ENCODE measurements around the gene TARP.

The TARP gene

GRCh38 chr7:38296059-38296857 is 22.8 kb upstream of the TARP start:
- no peak for DNase-seq (ENCODE audit: low read depth in 1 of 2, low spot score in 1 of 2)
- Histone ChIP-seq H3K4me3 (replicated peaks; ENCODE audit: insufficient read depth, low read length) (no peak overlapping the region), H3K27me3 (ENCODE audit: insufficient read depth, poor library complexity, severe bottlenecking) (no peaks in the 10 kb centered on the region), H3K27ac (replicated peaks) (no peak overlapping the region)
- TF ChIP-seq, protein P1, sequence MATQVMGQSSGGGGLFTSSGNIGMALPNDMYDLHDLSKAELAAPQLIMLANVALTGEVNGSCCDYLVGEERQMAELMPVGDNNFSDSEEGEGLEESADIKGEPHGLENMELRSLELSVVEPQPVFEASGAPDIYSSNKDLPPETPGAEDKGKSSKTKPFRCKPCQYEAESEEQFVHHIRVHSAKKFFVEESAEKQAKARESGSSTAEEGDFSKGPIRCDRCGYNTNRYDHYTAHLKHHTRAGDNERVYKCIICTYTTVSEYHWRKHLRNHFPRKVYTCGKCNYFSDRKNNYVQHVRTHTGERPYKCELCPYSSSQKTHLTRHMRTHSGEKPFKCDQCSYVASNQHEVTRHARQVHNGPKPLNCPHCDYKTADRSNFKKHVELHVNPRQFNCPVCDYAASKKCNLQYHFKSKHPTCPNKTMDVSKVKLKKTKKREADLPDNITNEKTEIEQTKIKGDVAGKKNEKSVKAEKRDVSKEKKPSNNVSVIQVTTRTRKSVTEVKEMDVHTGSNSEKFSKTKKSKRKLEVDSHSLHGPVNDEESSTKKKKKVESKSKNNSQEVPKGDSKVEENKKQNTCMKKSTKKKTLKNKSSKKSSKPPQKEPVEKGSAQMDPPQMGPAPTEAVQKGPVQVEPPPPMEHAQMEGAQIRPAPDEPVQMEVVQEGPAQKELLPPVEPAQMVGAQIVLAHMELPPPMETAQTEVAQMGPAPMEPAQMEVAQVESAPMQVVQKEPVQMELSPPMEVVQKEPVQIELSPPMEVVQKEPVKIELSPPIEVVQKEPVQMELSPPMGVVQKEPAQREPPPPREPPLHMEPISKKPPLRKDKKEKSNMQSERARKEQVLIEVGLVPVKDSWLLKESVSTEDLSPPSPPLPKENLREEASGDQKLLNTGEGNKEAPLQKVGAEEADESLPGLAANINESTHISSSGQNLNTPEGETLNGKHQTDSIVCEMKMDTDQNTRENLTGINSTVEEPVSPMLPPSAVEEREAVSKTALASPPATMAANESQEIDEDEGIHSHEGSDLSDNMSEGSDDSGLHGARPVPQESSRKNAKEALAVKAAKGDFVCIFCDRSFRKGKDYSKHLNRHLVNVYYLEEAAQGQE (IDR thresholded peaks at IDR 0.05; ENCODE audit: insufficient replicate concordance, low read depth) = no peak
- peak; percentile 53; the same call in 1 of the 2 replicates for TF ChIP-seq SPI1 (IDR thresholded peaks at IDR 0.05; ENCODE audit: borderline replicate concordance, low read depth)
- TF ChIP-seq, protein P2, sequence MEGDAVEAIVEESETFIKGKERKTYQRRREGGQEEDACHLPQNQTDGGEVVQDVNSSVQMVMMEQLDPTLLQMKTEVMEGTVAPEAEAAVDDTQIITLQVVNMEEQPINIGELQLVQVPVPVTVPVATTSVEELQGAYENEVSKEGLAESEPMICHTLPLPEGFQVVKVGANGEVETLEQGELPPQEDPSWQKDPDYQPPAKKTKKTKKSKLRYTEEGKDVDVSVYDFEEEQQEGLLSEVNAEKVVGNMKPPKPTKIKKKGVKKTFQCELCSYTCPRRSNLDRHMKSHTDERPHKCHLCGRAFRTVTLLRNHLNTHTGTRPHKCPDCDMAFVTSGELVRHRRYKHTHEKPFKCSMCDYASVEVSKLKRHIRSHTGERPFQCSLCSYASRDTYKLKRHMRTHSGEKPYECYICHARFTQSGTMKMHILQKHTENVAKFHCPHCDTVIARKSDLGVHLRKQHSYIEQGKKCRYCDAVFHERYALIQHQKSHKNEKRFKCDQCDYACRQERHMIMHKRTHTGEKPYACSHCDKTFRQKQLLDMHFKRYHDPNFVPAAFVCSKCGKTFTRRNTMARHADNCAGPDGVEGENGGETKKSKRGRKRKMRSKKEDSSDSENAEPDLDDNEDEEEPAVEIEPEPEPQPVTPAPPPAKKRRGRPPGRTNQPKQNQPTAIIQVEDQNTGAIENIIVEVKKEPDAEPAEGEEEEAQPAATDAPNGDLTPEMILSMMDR (IDR thresholded peaks at IDR 0.05; ENCODE audit: insufficient read depth, low read length) = no peak
- TF ChIP-seq POLR2AphosphoS5 (IDR thresholded peaks at IDR 0.05; ENCODE audit: low read depth) = no peak
- TF ChIP-seq GABPA (IDR thresholded peaks at IDR 0.05; ENCODE audit: low read depth) = no peak

DNA sequence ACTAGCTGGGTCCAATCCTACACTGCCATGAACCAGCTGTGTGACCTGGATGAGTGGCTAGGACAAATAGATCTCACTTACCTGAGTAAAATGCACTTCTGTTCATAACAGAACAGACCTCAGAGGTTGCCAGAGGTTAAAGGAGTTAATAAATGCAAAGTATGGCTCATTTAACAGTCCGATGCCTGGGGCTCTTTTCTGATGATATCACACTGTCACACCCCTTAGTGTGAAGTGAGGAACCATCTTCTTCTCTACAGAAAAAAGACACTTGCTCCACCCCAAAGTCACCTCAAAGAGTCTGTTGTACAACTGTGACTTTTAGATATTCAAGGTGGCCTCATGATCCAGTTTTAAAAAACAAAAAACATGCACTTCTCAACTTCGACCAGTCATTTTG is 21.5 kb upstream of the TARP start:
- TF ChIP-seq GABPA (IDR thresholded peaks at IDR 0.05; ENCODE audit: low read depth) = no peak
- TF ChIP-seq, protein P1 (IDR thresholded peaks at IDR 0.05; ENCODE audit: insufficient replicate concordance, low read depth) = no peak
- no peak for TF ChIP-seq SPI1 (IDR thresholded peaks at IDR 0.05; ENCODE audit: borderline replicate concordance, low read depth)
- TF ChIP-seq, protein P2 (IDR thresholded peaks at IDR 0.05; ENCODE audit: insufficient read depth, low read length) = no peak
- no peak for TF ChIP-seq POLR2AphosphoS5 (IDR thresholded peaks at IDR 0.05; ENCODE audit: low read depth)
- H3K27ac ChIP-seq (replicated peaks) = no peak overlapping the region

DNA sequence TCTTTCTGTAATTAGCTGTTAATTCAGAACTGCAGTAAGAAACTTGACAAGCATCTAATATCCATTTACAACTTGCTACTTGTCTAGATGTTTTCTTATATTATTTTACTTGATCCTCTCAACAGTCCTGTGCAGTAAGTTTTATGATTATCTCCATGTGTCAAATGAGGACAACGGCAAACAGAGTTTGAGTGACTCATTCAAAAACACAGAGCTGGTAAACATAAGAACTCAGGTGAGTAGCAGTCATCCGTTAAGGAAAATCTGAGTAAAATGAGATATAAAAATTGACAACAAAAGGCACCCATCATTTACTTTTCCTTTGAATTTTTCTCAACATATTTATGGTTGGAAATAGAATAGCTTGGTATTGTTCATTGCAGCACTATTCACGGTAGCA is 19.0 kb upstream of the TARP start:
- no peak overlapping the region for H3K4me3 ChIP-seq (replicated peaks; ENCODE audit: insufficient read depth, low read length)
- no peaks in the 10 kb centered on the region for H3K27me3 ChIP-seq (ENCODE audit: insufficient read depth, poor library complexity, severe bottlenecking)
- no peak overlapping the region for H3K27ac ChIP-seq (replicated peaks)
- DNase-seq (ENCODE audit: low read depth in 1 of 2, low spot score in 1 of 2) = no peak
- TF ChIP-seq GABPA (IDR thresholded peaks at IDR 0.05; ENCODE audit: low read depth) = no peak
- TF ChIP-seq, protein P1 (IDR thresholded peaks at IDR 0.05; ENCODE audit: insufficient replicate concordance, low read depth) = no peak
- TF ChIP-seq SPI1 (IDR thresholded peaks at IDR 0.05; ENCODE audit: borderline replicate concordance, low read depth) = no peak

More for the DNA sequence above, 21.5 kb upstream of the TARP start:
- DNase-seq (ENCODE audit: low read depth in 1 of 2, low spot score in 1 of 2) = no peak
- H3K4me3 ChIP-seq (replicated peaks; ENCODE audit: insufficient read depth, low read length) = no peak overlapping the region
- no peaks in the 10 kb centered on the region for H3K27me3 ChIP-seq (ENCODE audit: insufficient read depth, poor library complexity, severe bottlenecking)
